PC-3 (cell line): Measurements from ENCODE around the gene CFAP299.

Experiments used
- EZH2phosphoT487 ChIP-seq: fragments of 300-600 bp; sonication (generic); IDR thresholded peaks from 2 replicates; pipeline ENCODE4 v1.6.1; 2018; ENCODE audit warnings: mild to moderate bottlenecking, antibody characterized with exemption, low read length, borderline replicate concordance
- TF ChIP-seq, protein P1 (sequence below): fragments of 300-600 bp; sonication (generic); conservative IDR thresholded peaks from 2 replicates; pipeline ENCODE4 v1.5.1; 2017; ENCODE audit warnings: antibody characterized with exemption, low read depth, mild to moderate bottlenecking, low read length

DNA sequence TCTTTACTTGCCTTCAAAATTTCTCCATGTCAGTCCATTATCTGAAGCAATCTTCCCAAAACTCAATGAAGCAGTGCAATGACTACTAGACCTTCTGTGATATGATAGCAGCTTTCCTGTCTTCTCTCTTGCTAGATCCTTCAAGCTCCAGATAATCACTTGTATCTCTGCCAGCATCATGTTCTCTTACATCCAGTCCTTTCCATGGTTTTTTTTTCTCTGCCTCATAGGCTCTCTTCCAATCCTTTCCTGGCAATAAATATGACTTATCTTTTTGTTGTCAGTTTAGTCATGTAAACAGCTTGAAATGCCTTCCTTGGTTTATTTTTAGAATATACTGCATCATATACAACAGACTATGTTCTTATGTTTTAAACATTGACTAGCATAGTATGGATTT is 193.5 kb downstream of the CFAP299 start:
- no peak for TF ChIP-seq EZH2phosphoT487
- TF ChIP-seq, protein P1, sequence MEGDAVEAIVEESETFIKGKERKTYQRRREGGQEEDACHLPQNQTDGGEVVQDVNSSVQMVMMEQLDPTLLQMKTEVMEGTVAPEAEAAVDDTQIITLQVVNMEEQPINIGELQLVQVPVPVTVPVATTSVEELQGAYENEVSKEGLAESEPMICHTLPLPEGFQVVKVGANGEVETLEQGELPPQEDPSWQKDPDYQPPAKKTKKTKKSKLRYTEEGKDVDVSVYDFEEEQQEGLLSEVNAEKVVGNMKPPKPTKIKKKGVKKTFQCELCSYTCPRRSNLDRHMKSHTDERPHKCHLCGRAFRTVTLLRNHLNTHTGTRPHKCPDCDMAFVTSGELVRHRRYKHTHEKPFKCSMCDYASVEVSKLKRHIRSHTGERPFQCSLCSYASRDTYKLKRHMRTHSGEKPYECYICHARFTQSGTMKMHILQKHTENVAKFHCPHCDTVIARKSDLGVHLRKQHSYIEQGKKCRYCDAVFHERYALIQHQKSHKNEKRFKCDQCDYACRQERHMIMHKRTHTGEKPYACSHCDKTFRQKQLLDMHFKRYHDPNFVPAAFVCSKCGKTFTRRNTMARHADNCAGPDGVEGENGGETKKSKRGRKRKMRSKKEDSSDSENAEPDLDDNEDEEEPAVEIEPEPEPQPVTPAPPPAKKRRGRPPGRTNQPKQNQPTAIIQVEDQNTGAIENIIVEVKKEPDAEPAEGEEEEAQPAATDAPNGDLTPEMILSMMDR = no peak
